ENCODE data around the gene PRIM2.
"Not testable (repeated sequence)": the region's sequence is repeated elsewhere in the genome, so short reads cannot be mapped to it uniquely, and the experiment has no call there.

DNA sequence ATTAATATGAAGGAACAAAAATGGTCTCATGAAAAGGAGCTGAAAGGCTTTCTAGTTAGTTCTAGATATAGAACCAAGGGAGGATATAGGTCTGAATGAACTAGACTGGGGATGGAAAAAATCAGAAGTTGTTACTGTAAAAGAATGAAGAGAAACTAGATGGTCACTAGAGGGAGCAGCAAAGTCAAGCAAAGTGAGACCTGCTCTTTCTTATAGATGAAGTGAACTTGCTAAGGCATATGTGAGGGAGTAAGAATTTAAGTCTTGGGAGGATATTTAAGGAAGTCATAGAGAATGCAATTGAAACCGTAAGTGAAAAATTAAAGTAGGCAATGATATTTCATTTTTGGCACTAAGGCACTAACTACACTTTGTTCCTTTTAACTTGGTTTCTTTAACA lies 218.6 kb downstream of the PRIM2 start:
- TF ChIP-seq EZH2 (IDR thresholded peaks at IDR 0.05; ENCODE audit: borderline replicate concordance), result not testable (repeated sequence)
- TF ChIP-seq, protein P1, sequence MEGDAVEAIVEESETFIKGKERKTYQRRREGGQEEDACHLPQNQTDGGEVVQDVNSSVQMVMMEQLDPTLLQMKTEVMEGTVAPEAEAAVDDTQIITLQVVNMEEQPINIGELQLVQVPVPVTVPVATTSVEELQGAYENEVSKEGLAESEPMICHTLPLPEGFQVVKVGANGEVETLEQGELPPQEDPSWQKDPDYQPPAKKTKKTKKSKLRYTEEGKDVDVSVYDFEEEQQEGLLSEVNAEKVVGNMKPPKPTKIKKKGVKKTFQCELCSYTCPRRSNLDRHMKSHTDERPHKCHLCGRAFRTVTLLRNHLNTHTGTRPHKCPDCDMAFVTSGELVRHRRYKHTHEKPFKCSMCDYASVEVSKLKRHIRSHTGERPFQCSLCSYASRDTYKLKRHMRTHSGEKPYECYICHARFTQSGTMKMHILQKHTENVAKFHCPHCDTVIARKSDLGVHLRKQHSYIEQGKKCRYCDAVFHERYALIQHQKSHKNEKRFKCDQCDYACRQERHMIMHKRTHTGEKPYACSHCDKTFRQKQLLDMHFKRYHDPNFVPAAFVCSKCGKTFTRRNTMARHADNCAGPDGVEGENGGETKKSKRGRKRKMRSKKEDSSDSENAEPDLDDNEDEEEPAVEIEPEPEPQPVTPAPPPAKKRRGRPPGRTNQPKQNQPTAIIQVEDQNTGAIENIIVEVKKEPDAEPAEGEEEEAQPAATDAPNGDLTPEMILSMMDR (IDR thresholded peaks at IDR 0.05; ENCODE audit: poor library complexity), result peak; percentile 56

Data from hepatocyte (in vitro differentiated cells).